ENCODE measurements around the gene GPER1.

Gene GPER1

DNA sequence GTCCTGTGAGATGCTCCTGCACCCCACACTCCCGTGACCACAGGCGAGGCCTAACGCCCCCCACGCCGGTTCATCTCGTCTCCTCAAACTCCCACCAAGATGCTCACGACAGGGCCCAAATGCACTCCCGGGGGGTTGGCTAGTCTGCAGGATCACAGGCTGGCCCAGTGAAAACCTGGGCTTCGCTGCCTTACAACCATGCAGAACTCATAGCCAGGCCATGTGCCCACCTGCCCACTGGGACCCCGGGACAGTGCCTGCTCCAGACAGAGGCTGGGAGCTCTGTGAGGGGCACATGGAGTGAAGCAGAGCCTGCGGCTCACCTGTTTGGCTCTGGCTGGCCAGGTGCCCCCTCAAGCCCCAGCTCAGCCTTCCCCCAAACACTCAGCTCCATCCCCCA, 9.4 kb upstream of the GPER1 start:
- no peak overlapping the region for H3K4me3 ChIP-seq (ENCODE audit: control insufficient read depth, low read depth, low read length)
- TF ChIP-seq, protein P1, sequence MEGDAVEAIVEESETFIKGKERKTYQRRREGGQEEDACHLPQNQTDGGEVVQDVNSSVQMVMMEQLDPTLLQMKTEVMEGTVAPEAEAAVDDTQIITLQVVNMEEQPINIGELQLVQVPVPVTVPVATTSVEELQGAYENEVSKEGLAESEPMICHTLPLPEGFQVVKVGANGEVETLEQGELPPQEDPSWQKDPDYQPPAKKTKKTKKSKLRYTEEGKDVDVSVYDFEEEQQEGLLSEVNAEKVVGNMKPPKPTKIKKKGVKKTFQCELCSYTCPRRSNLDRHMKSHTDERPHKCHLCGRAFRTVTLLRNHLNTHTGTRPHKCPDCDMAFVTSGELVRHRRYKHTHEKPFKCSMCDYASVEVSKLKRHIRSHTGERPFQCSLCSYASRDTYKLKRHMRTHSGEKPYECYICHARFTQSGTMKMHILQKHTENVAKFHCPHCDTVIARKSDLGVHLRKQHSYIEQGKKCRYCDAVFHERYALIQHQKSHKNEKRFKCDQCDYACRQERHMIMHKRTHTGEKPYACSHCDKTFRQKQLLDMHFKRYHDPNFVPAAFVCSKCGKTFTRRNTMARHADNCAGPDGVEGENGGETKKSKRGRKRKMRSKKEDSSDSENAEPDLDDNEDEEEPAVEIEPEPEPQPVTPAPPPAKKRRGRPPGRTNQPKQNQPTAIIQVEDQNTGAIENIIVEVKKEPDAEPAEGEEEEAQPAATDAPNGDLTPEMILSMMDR (IDR thresholded peaks at IDR 0.05; ENCODE audit: control insufficient read depth, insufficient read depth, low read depth, low read length, missing control alignments) = no peak
- no peak for DNase-seq (ENCODE audit: low read depth)

DNA sequence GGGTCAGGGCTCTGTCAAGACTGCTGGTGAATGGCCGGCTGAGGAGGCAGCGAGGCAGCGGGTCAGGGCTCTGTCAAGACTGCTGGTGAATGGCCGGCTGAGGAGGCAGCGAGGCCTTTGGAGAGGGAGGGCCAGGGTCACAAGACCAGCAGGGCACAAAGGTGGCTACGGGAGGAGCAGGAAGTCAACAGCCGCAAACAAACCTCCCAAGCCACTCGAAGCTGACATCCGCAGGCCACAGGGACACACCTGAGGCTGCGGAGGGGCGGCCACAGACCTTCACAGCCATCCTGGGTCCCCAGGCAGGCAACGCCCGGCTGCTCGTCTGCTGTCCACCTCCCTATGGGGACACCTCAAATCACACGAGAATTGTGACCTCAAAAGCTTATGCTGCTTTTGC, 8.9 kb upstream of the GPER1 start:
- DNase-seq (ENCODE audit: low read depth) = no peak
- no peak overlapping the region for H3K4me3 ChIP-seq (ENCODE audit: control insufficient read depth, low read depth, low read length)
- TF ChIP-seq, protein P1 (IDR thresholded peaks at IDR 0.05; ENCODE audit: control insufficient read depth, insufficient read depth, low read depth, low read length, missing control alignments) = no peak

DNA sequence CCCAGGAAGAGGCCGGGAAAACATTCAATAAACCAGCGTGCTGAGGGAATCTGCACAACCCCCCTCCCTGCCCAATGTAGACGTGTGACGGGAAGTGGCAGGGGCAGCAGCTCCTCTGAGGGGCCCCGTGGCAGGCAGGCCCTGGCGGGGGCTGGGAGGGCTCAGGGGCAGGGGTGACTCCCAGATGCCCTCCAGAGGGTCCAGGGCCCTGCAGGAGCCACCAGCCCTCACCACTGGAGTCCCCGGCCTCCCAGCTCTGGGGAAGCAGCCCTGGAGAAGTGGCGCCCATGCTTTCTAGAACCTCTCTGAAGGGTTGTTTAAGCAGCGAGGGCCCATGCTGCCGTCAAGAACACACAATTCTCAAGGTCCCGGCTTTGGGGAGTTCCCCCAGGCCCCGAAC, 8.4 kb upstream of the GPER1 start:
- TF ChIP-seq, protein P1 (IDR thresholded peaks at IDR 0.05; ENCODE audit: control insufficient read depth, insufficient read depth, low read depth, low read length, missing control alignments) = no peak
- no peak overlapping the region for H3K4me3 ChIP-seq (ENCODE audit: control insufficient read depth, low read depth, low read length)
- DNase-seq (ENCODE audit: low read depth) = no peak

DNA sequence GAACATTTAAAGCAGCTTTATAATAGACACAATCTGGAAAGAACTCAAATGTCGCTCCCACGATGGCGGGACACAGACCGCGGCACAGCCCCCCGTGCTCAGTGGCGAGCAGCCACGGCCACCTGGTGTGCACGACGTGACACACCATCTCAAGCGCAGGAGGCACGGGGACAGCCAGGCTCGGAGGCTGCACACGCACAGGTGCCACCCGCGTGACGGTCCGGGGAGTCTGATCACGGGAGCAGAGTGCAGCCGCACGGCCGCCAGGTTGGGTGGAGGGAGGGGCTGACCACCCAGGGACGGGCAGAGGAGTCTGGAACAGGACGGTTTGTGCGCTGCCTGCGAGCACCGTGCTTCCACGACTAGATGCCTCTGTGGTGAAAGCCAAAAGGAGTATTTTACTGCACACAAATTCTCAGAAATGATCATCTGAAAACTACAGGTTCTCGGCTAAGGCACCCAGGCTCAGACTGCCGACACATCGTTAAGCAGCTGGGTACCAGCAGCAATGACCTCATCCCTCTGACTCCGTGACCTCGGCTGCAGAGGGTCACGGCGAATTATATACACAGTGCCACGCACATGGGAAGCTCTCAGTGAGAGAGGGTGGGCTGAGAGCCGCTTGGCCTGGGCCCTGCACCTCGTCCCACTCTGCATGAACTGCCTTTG, 7.5 kb upstream of the GPER1 start:
- no peak overlapping the region for H3K4me3 ChIP-seq (ENCODE audit: control insufficient read depth, low read depth, low read length)
- DNase-seq (ENCODE audit: low read depth) = no peak
- TF ChIP-seq, protein P1 (IDR thresholded peaks at IDR 0.05; ENCODE audit: control insufficient read depth, insufficient read depth, low read depth, low read length, missing control alignments) = no peak

DNA sequence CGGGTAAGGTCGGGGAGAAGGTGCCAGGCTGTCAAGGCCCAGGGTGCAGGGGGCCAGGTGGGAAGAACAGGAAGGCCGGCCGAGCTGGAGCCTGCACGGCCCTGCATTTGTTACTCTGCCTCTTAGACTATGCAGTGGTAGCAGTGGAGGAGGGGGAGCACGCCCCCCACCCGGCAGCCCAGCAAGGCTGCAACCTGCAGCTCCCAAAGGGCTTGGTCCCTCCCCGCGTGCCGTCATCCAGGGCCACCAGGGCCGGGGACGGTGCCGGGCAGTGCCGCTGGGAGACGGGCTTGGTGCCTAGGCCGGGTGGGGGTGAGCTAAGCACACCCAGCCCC, 7.0 kb upstream of the GPER1 start:
- DNase-seq (ENCODE audit: low read depth) = no peak
- H3K4me3 ChIP-seq (ENCODE audit: control insufficient read depth, low read depth, low read length) = no peak overlapping the region
- TF ChIP-seq, protein P1 (IDR thresholded peaks at IDR 0.05; ENCODE audit: control insufficient read depth, insufficient read depth, low read depth, low read length, missing control alignments) = no peak

DNA sequence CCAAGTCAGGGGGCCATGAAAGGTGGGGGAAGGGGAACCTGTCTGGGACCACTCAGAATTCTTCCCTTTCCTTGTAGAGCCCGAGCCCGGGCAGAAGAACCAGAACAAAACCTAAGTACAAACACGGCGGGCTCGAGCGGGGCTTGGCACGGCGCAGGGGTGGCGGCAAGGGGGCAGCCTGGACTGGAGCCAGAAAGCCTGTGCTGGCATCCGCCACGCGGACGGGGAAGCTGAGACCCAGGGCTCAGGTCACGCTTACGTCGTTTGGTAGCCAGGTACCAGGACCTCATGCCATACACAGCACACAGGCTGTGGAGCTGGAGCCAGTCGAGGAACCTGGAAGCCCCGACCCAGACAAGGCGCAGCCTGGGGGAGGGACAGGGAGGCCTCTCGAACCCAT, 6.6 kb upstream of the GPER1 start:
- TF ChIP-seq, protein P1 (IDR thresholded peaks at IDR 0.05; ENCODE audit: control insufficient read depth, insufficient read depth, low read depth, low read length, missing control alignments) = no peak
- DNase-seq (ENCODE audit: low read depth) = no peak
- no peak overlapping the region for H3K4me3 ChIP-seq (ENCODE audit: control insufficient read depth, low read depth, low read length)

Measured in AG09309 (cell line).